DND-41 (cell line): ENCODE results near the gene MAP3K10.

ENCODE experiments used
- ATAC-seq: fragments of 200-7000 bp; cut with Tn5 transposase; 3 replicates; pipeline ENCODE4 v1.9.1; 2021; ENCODE audit warnings: low read depth; ENCODE audit not compliant: insufficient read depth
- DNase-seq: peaks from one replicate; pipeline ENCODE4 v3.0.0-alpha.2; 2020
- H2AFZ ChIP-seq: 2 replicates; pipeline ENCODE4 v1.6.0; 2012; ENCODE audit warnings: low read depth, low read length
- H3K27ac ChIP-seq: 2 replicates; pipeline ENCODE4 v1.5.1; 2012; ENCODE audit warnings: low read length, inconsistent platforms
- H3K27me3 ChIP-seq: fragments of 200-600 bp; sonication (generic); 2 replicates; pipeline ENCODE4 v1.6.0; 2012; ENCODE audit warnings: low read length, mild to moderate bottlenecking, inconsistent platforms; ENCODE audit not compliant: insufficient read depth, poor library complexity
- H3K36me3 ChIP-seq: 2 replicates; pipeline ENCODE4 v1.5.1; 2012; ENCODE audit warnings: low read length, inconsistent platforms; ENCODE audit not compliant: insufficient read depth
- H3K4me1 ChIP-seq: 2 replicates; pipeline ENCODE4 v1.5.1; 2012; ENCODE audit warnings: mild to moderate bottlenecking, low read length; ENCODE audit not compliant: insufficient read depth
- H3K4me2 ChIP-seq: 2 replicates; pipeline ENCODE4 v1.6.0; 2012; ENCODE audit warnings: mild to moderate bottlenecking, moderate library complexity, low read length, inconsistent platforms; ENCODE audit not compliant: insufficient read depth
- H3K4me3 ChIP-seq, 2 experiments: fragments of 200-600 bp in 1 of 2; shearing (Covaris generic) in 1 of 2; 2 replicates each; pipeline ENCODE4 v1.5.1; 2012 to 2016; ENCODE audit warnings: inconsistent platforms in 2 of 2, low read length in 2 of 2, mild to moderate bottlenecking in 2 of 2, low read depth in 1 of 2, moderate library complexity in 1 of 2
- H3K79me2 ChIP-seq: 2 replicates; pipeline ENCODE4 v1.6.0; 2012; ENCODE audit warnings: low read length, inconsistent platforms; ENCODE audit not compliant: insufficient read depth
- H3K9ac ChIP-seq: 2 replicates; pipeline ENCODE4 v1.6.0; 2012; ENCODE audit warnings: low read depth, mild to moderate bottlenecking, inconsistent platforms, low read length, moderate library complexity
- H3K9me3 ChIP-seq: 2 replicates; pipeline ENCODE4 v1.5.1; 2012; ENCODE audit warnings: low read length, moderate library complexity, mild to moderate bottlenecking, inconsistent platforms; ENCODE audit not compliant: insufficient read depth, severe bottlenecking
- H4K20me1 ChIP-seq: 2 replicates; pipeline ENCODE4 v1.6.0; 2012; ENCODE audit warnings: low read length; ENCODE audit not compliant: insufficient read depth
- EZH2 ChIP-seq: IDR thresholded peaks from 3 replicates; pipeline ENCODE4 v1.6.1; 2012; ENCODE audit warnings: borderline replicate concordance, low read depth, mild to moderate bottlenecking, moderate library complexity, low read length, inconsistent platforms; ENCODE audit not compliant: severe bottlenecking
- TF ChIP-seq, protein P1 (sequence below): IDR thresholded peaks from 2 replicates; pipeline ENCODE4 v1.5.1; 2012; ENCODE audit warnings: borderline replicate concordance, low read length, moderate library complexity, mild to moderate bottlenecking; ENCODE audit not compliant: poor library complexity, severe bottlenecking; ENCODE audit errors: extremely low read depth

MAP3K10 gene

DNA sequence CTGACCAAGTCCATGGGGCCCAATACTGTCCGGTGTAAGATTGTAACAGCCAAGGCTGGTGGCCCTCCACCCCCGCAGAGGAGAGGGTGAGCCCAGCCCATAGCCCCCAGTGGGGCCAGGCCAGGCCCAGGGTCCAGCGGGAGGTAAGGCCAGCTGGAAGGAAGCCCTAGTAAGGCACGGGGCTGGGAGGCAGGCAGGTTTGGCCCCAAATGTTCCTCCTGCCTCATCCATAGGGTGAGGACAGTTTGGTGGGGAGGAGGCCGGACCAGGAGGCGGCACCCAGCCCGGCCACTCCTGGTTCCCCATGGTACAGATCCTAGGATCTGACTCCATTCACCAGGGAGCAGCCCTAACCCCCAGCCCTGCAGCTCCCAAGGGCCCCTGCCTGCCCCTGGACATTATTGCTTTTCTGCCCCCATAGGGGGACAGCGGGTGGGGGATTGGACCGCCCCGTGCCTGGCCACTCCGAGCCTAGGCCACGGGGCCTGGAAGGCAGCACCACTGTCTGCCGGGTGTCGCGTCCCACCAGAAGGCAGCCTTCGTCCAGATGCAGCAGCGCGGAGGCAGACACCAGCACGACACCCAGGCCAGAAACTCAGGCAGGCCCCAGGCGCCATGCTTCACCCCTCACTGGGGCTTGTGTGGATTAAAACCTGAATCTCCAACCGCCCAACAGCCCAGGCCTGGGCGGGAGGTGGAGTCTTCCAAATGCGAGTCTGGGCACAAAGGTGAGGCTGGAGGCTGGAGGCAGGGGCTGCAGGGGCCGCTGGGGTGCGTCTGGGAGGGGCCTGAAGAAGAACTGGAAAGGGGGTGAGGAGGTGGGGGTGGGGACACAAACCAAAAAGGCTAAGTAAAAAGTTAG is 42.0 kb downstream of the MAP3K10 start:
- no peaks in the 10 kb centered on the region for H3K9me3 ChIP-seq
- no peak overlapping the region for H3K4me3 ChIP-seq
- H4K20me1 ChIP-seq = peaks cover 7% of the 10 kb centered on the region
- DNase-seq (no peak), ATAC-seq (no peak)
- no peak overlapping the region for H3K9ac ChIP-seq
- no peak overlapping the region for H2AFZ ChIP-seq
- TF ChIP-seq, protein P1, sequence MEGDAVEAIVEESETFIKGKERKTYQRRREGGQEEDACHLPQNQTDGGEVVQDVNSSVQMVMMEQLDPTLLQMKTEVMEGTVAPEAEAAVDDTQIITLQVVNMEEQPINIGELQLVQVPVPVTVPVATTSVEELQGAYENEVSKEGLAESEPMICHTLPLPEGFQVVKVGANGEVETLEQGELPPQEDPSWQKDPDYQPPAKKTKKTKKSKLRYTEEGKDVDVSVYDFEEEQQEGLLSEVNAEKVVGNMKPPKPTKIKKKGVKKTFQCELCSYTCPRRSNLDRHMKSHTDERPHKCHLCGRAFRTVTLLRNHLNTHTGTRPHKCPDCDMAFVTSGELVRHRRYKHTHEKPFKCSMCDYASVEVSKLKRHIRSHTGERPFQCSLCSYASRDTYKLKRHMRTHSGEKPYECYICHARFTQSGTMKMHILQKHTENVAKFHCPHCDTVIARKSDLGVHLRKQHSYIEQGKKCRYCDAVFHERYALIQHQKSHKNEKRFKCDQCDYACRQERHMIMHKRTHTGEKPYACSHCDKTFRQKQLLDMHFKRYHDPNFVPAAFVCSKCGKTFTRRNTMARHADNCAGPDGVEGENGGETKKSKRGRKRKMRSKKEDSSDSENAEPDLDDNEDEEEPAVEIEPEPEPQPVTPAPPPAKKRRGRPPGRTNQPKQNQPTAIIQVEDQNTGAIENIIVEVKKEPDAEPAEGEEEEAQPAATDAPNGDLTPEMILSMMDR = no peak
- no peaks in the 10 kb centered on the region for H3K79me2 ChIP-seq
- peaks cover 56% of the 10 kb centered on the region for H3K36me3 ChIP-seq
- no peaks in the 10 kb centered on the region for H3K4me1 ChIP-seq
- no peak overlapping the region for H3K27ac ChIP-seq
- no peak overlapping the region for H3K4me2 ChIP-seq
- H3K27me3 ChIP-seq = no peaks in the 10 kb centered on the region

DNA sequence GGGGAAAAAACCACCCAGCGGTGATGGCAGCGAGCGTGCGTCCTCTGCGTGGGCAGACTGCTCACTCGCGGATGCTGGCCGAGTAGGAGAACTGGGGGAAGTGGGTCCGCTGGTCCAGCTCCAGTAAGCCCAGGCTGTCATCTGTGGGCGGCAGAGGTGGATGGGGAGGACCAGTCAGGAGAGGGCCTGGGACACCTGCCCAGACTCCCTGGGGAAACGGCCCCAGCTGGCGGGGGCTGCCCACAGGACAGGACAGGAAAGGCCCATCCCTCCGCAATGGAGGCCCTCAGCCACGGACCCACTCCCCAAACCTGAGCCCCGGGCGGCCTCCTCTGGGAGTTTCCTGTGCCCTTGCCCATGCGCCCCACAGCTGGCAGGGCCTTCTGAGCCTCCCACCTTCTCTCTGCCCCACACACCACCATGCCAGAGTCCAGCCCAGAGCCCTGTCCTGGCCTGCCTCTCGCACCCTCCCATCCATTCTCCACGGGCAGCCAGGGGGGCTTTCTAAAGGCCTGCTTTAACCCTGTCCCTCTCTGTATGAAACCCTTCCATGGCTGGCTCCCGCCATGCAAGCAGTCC is 42.7 kb downstream of the MAP3K10 start:
- no peaks in the 10 kb centered on the region for H3K79me2 ChIP-seq
- H3K4me3 ChIP-seq = no peak overlapping the region
- H3K9ac ChIP-seq = no peak overlapping the region
- no peak overlapping the region for H3K4me2 ChIP-seq
- ATAC-seq = no peak
- no peak overlapping the region for H2AFZ ChIP-seq
- no peak for DNase-seq
- H3K27me3 ChIP-seq = no peaks in the 10 kb centered on the region
- peaks cover 14% of the 10 kb centered on the region for H4K20me1 ChIP-seq
- no peak overlapping the region for H3K27ac ChIP-seq
- peaks cover 64% of the 10 kb centered on the region for H3K36me3 ChIP-seq
- no peaks in the 10 kb centered on the region for H3K9me3 ChIP-seq
- H3K4me1 ChIP-seq = no peaks in the 10 kb centered on the region
- no peak for TF ChIP-seq EZH2
- TF ChIP-seq, protein P1 = no peak

DNA sequence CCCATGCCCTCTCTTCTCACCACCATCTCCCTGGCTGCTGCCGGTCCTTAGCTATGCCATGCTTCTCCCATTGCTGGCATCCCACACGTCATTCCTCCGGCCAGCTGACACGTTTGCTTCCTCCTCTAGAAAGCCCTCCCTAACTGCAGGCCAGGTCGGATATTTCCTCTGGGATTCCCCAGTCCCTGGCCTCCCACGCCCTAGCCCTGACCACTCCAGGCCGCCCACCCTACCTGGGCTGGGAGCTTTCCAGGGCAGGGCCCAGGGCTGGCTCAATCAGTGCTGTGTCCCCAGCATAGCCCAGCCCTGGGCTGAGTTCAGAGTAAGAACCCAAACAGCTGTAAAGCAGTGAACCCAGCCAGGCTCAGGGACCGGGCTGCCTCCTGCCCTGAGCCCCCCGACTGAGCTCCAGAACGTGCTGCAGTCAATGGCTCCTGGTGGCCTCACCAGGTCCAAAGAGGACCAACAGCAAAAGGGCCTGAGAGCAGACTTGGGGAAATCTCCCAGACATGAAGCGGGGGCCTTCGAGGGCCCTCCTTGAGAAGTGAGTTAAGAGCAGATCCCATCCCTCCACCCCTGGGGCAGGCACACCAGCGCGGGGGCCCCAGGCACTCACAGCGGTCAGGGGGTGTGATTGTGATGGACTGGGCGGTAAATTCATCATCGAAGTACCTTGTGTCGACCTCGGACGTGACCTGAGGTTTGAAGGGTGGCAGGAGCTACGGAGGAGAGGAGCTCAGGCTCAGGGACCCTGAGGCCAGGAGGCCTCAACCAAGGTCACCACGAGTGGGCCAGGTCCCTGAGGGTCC is 43.4 kb downstream of the MAP3K10 start:
- Histone ChIP-seq H4K20me1 (peaks cover 15% of the 10 kb centered on the region), H3K36me3 (peaks cover 71% of the 10 kb centered on the region), H3K9ac (no peak overlapping the region), H3K4me2 (no peak overlapping the region), H3K27ac (no peak overlapping the region), H3K4me1 (no peaks in the 10 kb centered on the region), H2AFZ (no peak overlapping the region), H3K4me3 (no peak overlapping the region), H3K9me3 (no peaks in the 10 kb centered on the region), H3K79me2 (no peaks in the 10 kb centered on the region), H3K27me3 (no peaks in the 10 kb centered on the region)
- ATAC-seq (no peak), DNase-seq (no peak)
- TF ChIP-seq EZH2 = no peak
- TF ChIP-seq, protein P1 = no peak
